ENCODE data around the gene FOXG1.
A peak's percentile ranks its signal among the peaks of the same experiment; 100 is the strongest.

The FOXG1 gene

GRCh38 chr14:28756269-28756883, 10.2 kb upstream of the FOXG1 start:
- Histone ChIP-seq H3K36me3 (ENCODE audit: control insufficient read depth, insufficient read depth, low read length) (no peaks in the 10 kb centered on the region), H3K9ac (ENCODE audit: low read depth, low read length) (no peak overlapping the region), H3K4me3 (ENCODE audit: low read depth, low read length) (peak overlapping the region; percentile 30), H3K27me3 (ENCODE audit: control insufficient read depth, insufficient read depth, low read length) (peaks cover 74% of the 10 kb centered on the region), H3K4me1 (ENCODE audit: control insufficient read depth, insufficient read depth, low read length) (peaks cover 3% of the 10 kb centered on the region), H3K9me3 (ENCODE audit: control insufficient read depth, insufficient read depth, low read length) (no peaks in the 10 kb centered on the region)

- no peaks in the 10 kb centered on the region for H3K36me3 ChIP-seq (ENCODE audit: control insufficient read depth, insufficient read depth, low read length)
- no peak overlapping the region for H3K9ac ChIP-seq (ENCODE audit: low read depth, low read length)
- H3K9me3 ChIP-seq (ENCODE audit: control insufficient read depth, insufficient read depth, low read length), result no peaks in the 10 kb centered on the region
- H3K4me1 ChIP-seq (ENCODE audit: control insufficient read depth, insufficient read depth, low read length), result peaks cover 3% of the 10 kb centered on the region
- H3K4me3 ChIP-seq (ENCODE audit: low read depth, low read length), result peak overlapping the region; percentile 30
- H3K27me3 ChIP-seq (ENCODE audit: control insufficient read depth, insufficient read depth, low read length), result peaks cover 81% of the 10 kb centered on the region
Observed at GRCh38 chr14:28756884-28757570, 9.6 kb upstream of the FOXG1 start.

GRCh38 chr14:28757786-28758185, 8.8 kb upstream of the FOXG1 start:
- H3K27me3 ChIP-seq (ENCODE audit: control insufficient read depth, insufficient read depth, low read length), result peaks cover 88% of the 10 kb centered on the region
- no peaks in the 10 kb centered on the region for H3K36me3 ChIP-seq (ENCODE audit: control insufficient read depth, insufficient read depth, low read length)
- H3K4me3 ChIP-seq (ENCODE audit: low read depth, low read length), result no peak overlapping the region
- H3K4me1 ChIP-seq (ENCODE audit: control insufficient read depth, insufficient read depth, low read length), result peaks cover 3% of the 10 kb centered on the region
- no peaks in the 10 kb centered on the region for H3K9me3 ChIP-seq (ENCODE audit: control insufficient read depth, insufficient read depth, low read length)
- H3K9ac ChIP-seq (ENCODE audit: low read depth, low read length), result no peak overlapping the region

- Histone ChIP-seq H3K27me3 (ENCODE audit: control insufficient read depth, insufficient read depth, low read length) (peaks cover 91% of the 10 kb centered on the region), H3K4me1 (ENCODE audit: control insufficient read depth, insufficient read depth, low read length) (peaks cover 3% of the 10 kb centered on the region), H3K9me3 (ENCODE audit: control insufficient read depth, insufficient read depth, low read length) (no peaks in the 10 kb centered on the region), H3K36me3 (ENCODE audit: control insufficient read depth, insufficient read depth, low read length) (no peaks in the 10 kb centered on the region), H3K4me3 (ENCODE audit: low read depth, low read length) (peak overlapping the region; percentile 26), H3K9ac (ENCODE audit: low read depth, low read length) (no peak overlapping the region)
Observed at GRCh38 chr14:28758253-28758884, 8.2 kb upstream of the FOXG1 start.

GRCh38 chr14:28758885-28759652, 7.5 kb upstream of the FOXG1 start:
- Histone ChIP-seq H3K9me3 (ENCODE audit: control insufficient read depth, insufficient read depth, low read length) (no peaks in the 10 kb centered on the region), H3K4me3 (ENCODE audit: low read depth, low read length) (peak overlapping the region; percentile 12), H3K27me3 (ENCODE audit: control insufficient read depth, insufficient read depth, low read length) (peaks cover 98% of the 10 kb centered on the region), H3K36me3 (ENCODE audit: control insufficient read depth, insufficient read depth, low read length) (no peaks in the 10 kb centered on the region), H3K4me1 (ENCODE audit: control insufficient read depth, insufficient read depth, low read length) (peaks cover 3% of the 10 kb centered on the region), H3K9ac (ENCODE audit: low read depth, low read length) (no peak overlapping the region)

- H3K9me3 ChIP-seq (ENCODE audit: control insufficient read depth, insufficient read depth, low read length), result no peaks in the 10 kb centered on the region
- H3K27me3 ChIP-seq (ENCODE audit: control insufficient read depth, insufficient read depth, low read length), result peaks cover 99% of the 10 kb centered on the region
- H3K4me3 ChIP-seq (ENCODE audit: low read depth, low read length), result peak overlapping the region; percentile 12
- no peaks in the 10 kb centered on the region for H3K36me3 ChIP-seq (ENCODE audit: control insufficient read depth, insufficient read depth, low read length)
- no peak overlapping the region for H3K9ac ChIP-seq (ENCODE audit: low read depth, low read length)
- H3K4me1 ChIP-seq (ENCODE audit: control insufficient read depth, insufficient read depth, low read length), result peaks cover 3% of the 10 kb centered on the region
Observed at GRCh38 chr14:28759653-28760313, 6.8 kb upstream of the FOXG1 start.

GRCh38 chr14:28760431-28760996, 6.1 kb upstream of the FOXG1 start:
- peaks cover 99% of the 10 kb centered on the region for H3K27me3 ChIP-seq (ENCODE audit: control insufficient read depth, insufficient read depth, low read length)

GRCh38 chr14:28761438-28762291, 4.9 kb upstream of the FOXG1 start:
- peaks cover 5% of the 10 kb centered on the region for H3K4me1 ChIP-seq (ENCODE audit: control insufficient read depth, insufficient read depth, low read length)
- peaks cover 95% of the 10 kb centered on the region for H3K27me3 ChIP-seq (ENCODE audit: control insufficient read depth, insufficient read depth, low read length)
- H3K4me3 ChIP-seq (ENCODE audit: low read depth, low read length), result peak overlapping the region; percentile 30
- H3K36me3 ChIP-seq (ENCODE audit: control insufficient read depth, insufficient read depth, low read length), result no peaks in the 10 kb centered on the region
- H3K9ac ChIP-seq (ENCODE audit: low read depth, low read length), result no peak overlapping the region
- no peaks in the 10 kb centered on the region for H3K9me3 ChIP-seq (ENCODE audit: control insufficient read depth, insufficient read depth, low read length)

More at GRCh38 chr14:28760431-28760996, 6.1 kb upstream of the FOXG1 start:
- Histone ChIP-seq H3K4me1 (ENCODE audit: control insufficient read depth, insufficient read depth, low read length) (peaks cover 5% of the 10 kb centered on the region), H3K9ac (ENCODE audit: low read depth, low read length) (no peak overlapping the region), H3K9me3 (ENCODE audit: control insufficient read depth, insufficient read depth, low read length) (no peaks in the 10 kb centered on the region), H3K36me3 (ENCODE audit: control insufficient read depth, insufficient read depth, low read length) (no peaks in the 10 kb centered on the region), H3K4me3 (ENCODE audit: low read depth, low read length) (peak overlapping the region; percentile 12)

GRCh38 chr14:28762303-28762954, 4.2 kb upstream of the FOXG1 start:
- peaks cover 88% of the 10 kb centered on the region for H3K27me3 ChIP-seq (ENCODE audit: control insufficient read depth, insufficient read depth, low read length)
- H3K4me3 ChIP-seq (ENCODE audit: low read depth, low read length), result peak overlapping the region; percentile 13

GRCh38 chr14:28762955-28763326, 3.6 kb upstream of the FOXG1 start:
- Histone ChIP-seq H3K27me3 (ENCODE audit: control insufficient read depth, insufficient read depth, low read length) (peaks cover 86% of the 10 kb centered on the region), H3K9me3 (ENCODE audit: control insufficient read depth, insufficient read depth, low read length) (no peaks in the 10 kb centered on the region), H3K4me1 (ENCODE audit: control insufficient read depth, insufficient read depth, low read length) (peaks cover 5% of the 10 kb centered on the region), H3K36me3 (ENCODE audit: control insufficient read depth, insufficient read depth, low read length) (no peaks in the 10 kb centered on the region), H3K4me3 (ENCODE audit: low read depth, low read length) (no peak overlapping the region), H3K9ac (ENCODE audit: low read depth, low read length) (no peak overlapping the region)

More at GRCh38 chr14:28762303-28762954, 4.2 kb upstream of the FOXG1 start:
- Histone ChIP-seq H3K4me1 (ENCODE audit: control insufficient read depth, insufficient read depth, low read length) (peaks cover 5% of the 10 kb centered on the region), H3K36me3 (ENCODE audit: control insufficient read depth, insufficient read depth, low read length) (no peaks in the 10 kb centered on the region), H3K9ac (ENCODE audit: low read depth, low read length) (no peak overlapping the region), H3K9me3 (ENCODE audit: control insufficient read depth, insufficient read depth, low read length) (no peaks in the 10 kb centered on the region)
